ENCODE data around the gene EGR4. TPM values are rescaled to one million over a fixed set of nuclear protein-coding genes. Genes with fewer than 3 reads are reported as not detected.

EGR4 gene
- total RNA-seq, 2 experiments from 2014 or later, result 0.14 to 0.17 TPM

- H3K27me3 ChIP-seq (ENCODE audit: control insufficient read depth in 1 of 2, insufficient read depth in 2 of 2, low read length in 2 of 2), result peaks cover 3 to 4% of the 10 kb centered on the region in 2 experiments
- peaks cover 9% of the 10 kb centered on the region for H3K9me3 Mint-ChIP-seq
- no peak overlapping the region for H3K27ac ChIP-seq (ENCODE audit: low read depth in 1 of 2, low read length in 2 of 2)
- ChIA-PET CTCF (interaction anchor here (1.5 kb wide), 1 partner anchor 44 kb away, joined by 3 read pairs; no protein-coding TSS in a partner anchor), POLR2A (no interaction called here)
- ATAC-seq (ENCODE audit: poor library complexity), result no peak
- peaks cover 11 to 17% of the 10 kb centered on the region in 2 experiments for H3K9me3 ChIP-seq (ENCODE audit: control insufficient read depth in 1 of 2, insufficient read depth in 1 of 2, low read length in 2 of 2)
- H3K4me3 Mint-ChIP-seq, result no peak overlapping the region
- no peaks in the 10 kb centered on the region for H3K4me1 Mint-ChIP-seq (ENCODE audit: low read depth)
- no peaks in the 10 kb centered on the region for H3K36me3 Mint-ChIP-seq (ENCODE audit: low read depth)
- intact Hi-C loops (cut with DNase I, micrococcal nuclease), result no loop called here
- no peak for DNase-seq
- no peaks in the 10 kb centered on the region for H3K36me3 ChIP-seq (ENCODE audit: insufficient read depth, low read length)
- H3K27ac Mint-ChIP-seq, result no peak overlapping the region
- H3K27me3 Mint-ChIP-seq, result peaks cover 23% of the 10 kb centered on the region
- no peak overlapping the region for H3K4me3 ChIP-seq (ENCODE audit: low read length)
- TF ChIP-seq CTCF (IDR thresholded peaks at IDR 0.05), result no peak
- no peaks in the 10 kb centered on the region for H3K4me1 ChIP-seq (ENCODE audit: insufficient read depth, low read length)
Measured at GRCh38 chr2:73333564-73333963, 40.2 kb upstream of the EGR4 start.

GRCh38 chr2:73324126-73324725 lies 30.9 kb upstream of the EGR4 start:
- Mint-ChIP-seq H3K27me3 (peaks cover 69% of the 10 kb centered on the region), H3K27ac (no peak overlapping the region), H3K36me3 (ENCODE audit: low read depth) (no peaks in the 10 kb centered on the region), H3K4me3 (no peak overlapping the region), H3K9me3 (no peaks in the 10 kb centered on the region), H3K4me1 (ENCODE audit: low read depth) (no peaks in the 10 kb centered on the region)
- DNase-seq (no peak), ATAC-seq (ENCODE audit: poor library complexity) (no peak)
- no peaks in the 10 kb centered on the region for H3K9me3 ChIP-seq (ENCODE audit: control insufficient read depth in 1 of 2, insufficient read depth in 1 of 2, low read length in 2 of 2)
- POLR2A ChIA-PET, result no interaction called here
- peaks cover 16 to 21% of the 10 kb centered on the region in 2 experiments for H3K27me3 ChIP-seq (ENCODE audit: control insufficient read depth in 1 of 2, insufficient read depth in 2 of 2, low read length in 2 of 2)
- no peaks in the 10 kb centered on the region for H3K36me3 ChIP-seq (ENCODE audit: insufficient read depth, low read length)
- H3K27ac ChIP-seq (ENCODE audit: low read depth in 1 of 2, low read length in 2 of 2), result no peak overlapping the region
- no peaks in the 10 kb centered on the region for H3K4me1 ChIP-seq (ENCODE audit: insufficient read depth, low read length)
- intact Hi-C loops (cut with DNase I, micrococcal nuclease), result no loop called here
- H3K4me3 ChIP-seq (ENCODE audit: low read length), result no peak overlapping the region
- no peak for TF ChIP-seq CTCF (IDR thresholded peaks at IDR 0.05)
- CTCF ChIA-PET, result no interaction called here

GRCh38 chr2:73323551-73323950 lies 30.2 kb upstream of the EGR4 start:
- H3K27ac ChIP-seq (ENCODE audit: low read depth in 1 of 2, low read length in 2 of 2), result no peak overlapping the region
- intact Hi-C loops (cut with DNase I, micrococcal nuclease), result no loop called here
- no peak for TF ChIP-seq CTCF (IDR thresholded peaks at IDR 0.05)
- H3K36me3 ChIP-seq (ENCODE audit: insufficient read depth, low read length), result no peaks in the 10 kb centered on the region
- peaks cover 16 to 21% of the 10 kb centered on the region in 2 experiments for H3K27me3 ChIP-seq (ENCODE audit: control insufficient read depth in 1 of 2, insufficient read depth in 2 of 2, low read length in 2 of 2)
- Mint-ChIP-seq H3K27ac (no peak overlapping the region), H3K36me3 (ENCODE audit: low read depth) (no peaks in the 10 kb centered on the region), H3K9me3 (no peaks in the 10 kb centered on the region), H3K4me3 (no peak overlapping the region), H3K27me3 (peaks cover 66% of the 10 kb centered on the region), H3K4me1 (ENCODE audit: low read depth) (no peaks in the 10 kb centered on the region)
- ATAC-seq (ENCODE audit: poor library complexity) (no peak), DNase-seq (no peak)
- CTCF ChIA-PET, result no interaction called here
- POLR2A ChIA-PET, result no interaction called here
- no peak overlapping the region for H3K4me3 ChIP-seq (ENCODE audit: low read length)
- no peaks in the 10 kb centered on the region for H3K4me1 ChIP-seq (ENCODE audit: insufficient read depth, low read length)
- H3K9me3 ChIP-seq (ENCODE audit: control insufficient read depth in 1 of 2, insufficient read depth in 1 of 2, low read length in 2 of 2), result no peaks in the 10 kb centered on the region
